SK-N-SH (cell line): ENCODE results near the gene THAP7. TPM values are rescaled to one million over a fixed set of nuclear protein-coding genes. Genes with fewer than 3 reads are reported as not detected.
A peak's percentile ranks its signal among the peaks of the same experiment; 100 is the strongest.

Experiments used
- CTCF ChIA-PET: fragments of 300-600, 350-600 bp; formaldehyde crosslinking; extraction: SDS; loops from one replicate; lab custom pipeline; 2021; lab: Yijun Ruan, JAX
- POLR2A ChIA-PET: fragments of 350-600 bp; sonication (Branson Sonifier 250); formaldehyde crosslinking; extraction: SDS; loops from one replicate; lab custom pipeline; 2020; ENCODE audit warnings: antibody characterized with exemption, inconsistent platforms; lab: Yijun Ruan, JAX
- DNase-seq: peaks from one replicate; pipeline ENCODE4 v3.0.0; 2012
- H2AFZ ChIP-seq: fragments of 200-600 bp; sonication (generic); 2 replicates; pipeline ENCODE4 v1.8.1; 2016; ENCODE audit warnings: antibody characterized with exemption, mild to moderate bottlenecking, low read depth
- H3F3A ChIP-seq: fragments of 200-600 bp; sonication (generic); replicated peaks from 2 replicates; pipeline ENCODE3; 2016; ENCODE audit warnings: antibody characterized with exemption, mild to moderate bottlenecking; ENCODE audit not compliant: insufficient read depth
- H3K27ac ChIP-seq, 2 experiments: fragments of 200-500 bp in 1 of 2; fragments of 200-600 bp in 1 of 2; sonication (Bioruptor generic) in 1 of 2; sonication (generic), shearing (Covaris generic) in 1 of 2; 2 replicates each; pipeline versions ENCODE4 v1.5.1 to v1.6.1; 2014 to 2016; ENCODE audit warnings: low read depth in 2 of 2, inconsistent platforms in 1 of 2, low read length in 1 of 2, mild to moderate bottlenecking in 1 of 2, mixed read lengths in 1 of 2
- H3K27me3 ChIP-seq: fragments of 200-600 bp; sonication (generic), shearing (Covaris generic); 2 replicates; pipeline ENCODE4 v1.6.1; 2016; ENCODE audit warnings: mixed run types; ENCODE audit not compliant: insufficient read depth
- H3K36me3 ChIP-seq, 2 experiments: fragments of 200-500 bp in 1 of 2; fragments of 200-600 bp in 1 of 2; sonication (Bioruptor generic) in 1 of 2; sonication (generic) in 1 of 2; replicated peaks in 1 of 2; 2 replicates each; pipeline versions ENCODE3 to v1.5.1; 2014 to 2016; ENCODE audit warnings: low read length in 1 of 2, mild to moderate bottlenecking in 1 of 2; ENCODE audit not compliant: insufficient read depth in 2 of 2, control insufficient read depth in 1 of 2
- H3K4me1 ChIP-seq, 2 experiments: fragments of 200-500 bp in 1 of 2; fragments of 200-600 bp in 1 of 2; sonication (Bioruptor generic) in 1 of 2; sonication (generic), shearing (Covaris generic) in 1 of 2; 2 replicates each; pipeline versions ENCODE4 v1.5.1 to v1.6.1; 2014 to 2016; ENCODE audit warnings: low read depth in 1 of 2, low read length in 1 of 2, mixed run types in 1 of 2; ENCODE audit not compliant: insufficient read depth in 2 of 2, control insufficient read depth in 1 of 2
- H3K4me2 ChIP-seq: fragments of 200-600 bp; sonication (generic), shearing (Covaris generic); 2 replicates; pipeline ENCODE4 v1.6.1; 2017; ENCODE audit warnings: mixed run types
- H3K4me3 ChIP-seq, 2 experiments: fragments of 200-500 bp in 1 of 2; fragments of 200-600 bp in 1 of 2; sonication (Bioruptor generic) in 1 of 2; sonication (generic), shearing (Covaris generic) in 1 of 2; 2 replicates each; pipeline versions ENCODE4 v1.5.1 to v1.8.1; 2014 to 2016; ENCODE audit warnings: low read depth in 2 of 2, inconsistent platforms in 1 of 2, low read length in 1 of 2, mild to moderate bottlenecking in 1 of 2, mixed read lengths in 1 of 2, moderate library complexity in 1 of 2
- H3K79me2 ChIP-seq: fragments of 200-600 bp; sonication (generic); 2 replicates; pipeline ENCODE4 v1.8.1; 2017; ENCODE audit warnings: mild to moderate bottlenecking; ENCODE audit not compliant: insufficient read depth
- H3K9ac ChIP-seq: fragments of 200-600 bp; sonication (generic); 2 replicates; pipeline ENCODE4 v1.6.1; 2017; ENCODE audit warnings: mixed run types
- H3K9me2 ChIP-seq: fragments of 200-600 bp; sonication (generic); 2 replicates; pipeline ENCODE4 v1.6.1; 2017; ENCODE audit warnings: mixed run types
- H3K9me3 ChIP-seq: fragments of 200-600 bp; sonication (generic); 2 replicates; pipeline ENCODE4 v1.6.1; 2017; ENCODE audit warnings: mixed run types, mild to moderate bottlenecking, moderate library complexity
- H4K20me1 ChIP-seq: fragments of 200-600 bp; sonication (generic); 2 replicates; pipeline ENCODE4 v1.6.1; 2017; ENCODE audit warnings: mild to moderate bottlenecking, mixed run types; ENCODE audit not compliant: insufficient read depth
- ELF1 ChIP-seq: IDR thresholded peaks from 2 replicates; pipeline ENCODE4 v1.4.0; 2012
- POLR2AphosphoS5 ChIP-seq: IDR thresholded peaks from 2 replicates; pipeline ENCODE4 v1.6.1; 2012; ENCODE audit warnings: low read depth, low read length
- RXRA ChIP-seq: IDR thresholded peaks from 2 replicates; pipeline ENCODE4 v1.4.0; 2012; ENCODE audit warnings: low read depth, mild to moderate bottlenecking, borderline replicate concordance
- WGBS: methylation state at CpG from one replicate; pipeline ENCODE4 v1.1.6; 2017; ENCODE audit warnings: low lambda C conversion rate; 5-methylcytosine and 5-hydroxymethylcytosine counted together
- polyA plus RNA-seq, 3 experiments: library from polyadenylated mRNA; depleted of rRNA; stranded (reverse); fragments of >200 nt; gene quantifications; 2 replicates each; pipeline ENCODE4 v1.2.3, GENCODE V29; 2012
- TF ChIP-seq, protein P1 (sequence below): fragments of 150-350 bp; IDR thresholded peaks from 2 replicates; pipeline ENCODE4 v1.6.1; 2017; ENCODE audit warnings: antibody characterized with exemption, low read length, low read depth, borderline replicate concordance

THAP7 gene
- polyA plus RNA-seq, 1 of the 3 experiments (the other 2 are of a cell fraction) = 32.0 TPM

DNA sequence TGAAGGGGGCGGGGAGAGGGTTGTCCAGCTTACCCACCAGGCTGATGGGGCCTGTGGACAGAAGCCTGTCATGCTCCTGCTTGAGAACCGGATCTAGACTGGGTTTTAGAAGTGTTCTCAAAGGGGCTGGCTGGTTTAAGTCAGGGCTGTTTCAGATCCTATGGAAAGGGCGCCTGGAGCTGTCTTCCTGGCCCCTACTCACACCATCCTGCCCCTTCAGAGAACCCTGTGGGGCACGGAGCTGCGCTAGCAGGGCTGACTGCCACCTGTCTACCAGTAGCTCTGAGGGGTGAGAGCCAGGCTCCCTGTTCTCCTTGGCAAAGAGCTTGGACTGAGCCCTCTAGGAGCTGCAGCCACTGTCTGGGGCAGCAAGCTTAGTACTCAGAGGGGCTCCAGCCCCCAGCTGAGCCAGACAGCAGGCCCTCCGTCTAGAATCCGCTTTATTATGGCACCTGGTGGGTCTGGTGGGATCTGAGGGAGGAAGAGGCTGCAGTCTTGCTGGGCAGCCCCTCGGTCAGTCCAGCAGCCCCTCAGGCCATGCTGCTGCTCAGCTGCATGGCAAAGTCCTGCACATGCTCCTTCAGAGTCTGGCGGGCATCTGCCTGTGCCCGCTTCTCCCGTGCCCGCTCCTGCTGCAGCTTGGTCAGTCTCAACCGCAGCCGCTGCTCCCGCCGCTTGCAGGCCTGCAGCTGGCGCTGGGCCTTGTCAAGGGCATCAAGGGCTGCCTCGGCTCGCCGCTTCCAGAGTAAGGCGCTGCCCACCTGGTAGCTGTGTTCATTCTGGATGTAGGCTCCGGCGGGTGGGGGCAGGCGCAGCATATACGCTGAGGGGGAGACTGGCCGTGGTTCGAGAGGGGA, 2.3 kb downstream of the THAP7 start:
- peaks cover 7 to 35% of the 10 kb centered on the region in 2 experiments for H3K36me3 ChIP-seq
- 89% methylated on average over 16 of the region's 27 CpGs for WGBS
- H3F3A ChIP-seq = peaks cover 16% of the 10 kb centered on the region
- TF ChIP-seq RXRA = no peak
- TF ChIP-seq POLR2AphosphoS5 = peak; percentile 52; the same call in 1 of the 2 replicates
- DNase-seq = no peak
- peaks cover 37% of the 10 kb centered on the region for H3K79me2 ChIP-seq
- peaks cover 12 to 37% of the 10 kb centered on the region in 2 experiments; a peak in 3 of 4 replicates for H3K4me1 ChIP-seq
- no peaks in the 10 kb centered on the region for H3K9me2 ChIP-seq
- peak overlapping the region in 1 of 2 experiments; percentile 82; a peak in 1 of 4 replicates for H3K4me3 ChIP-seq
- CTCF ChIA-PET = interaction anchor here (0.9 to 2.7 kb wide), 3 partner anchors 103 to 196 kb away, joined by 4 to 13 read pairs (median 11); no protein-coding TSS in a partner anchor
- POLR2A ChIA-PET = interaction anchor here (0.7 to 3.3 kb wide), 3 partner anchors 9 to 32 kb away, joined by 3 to 18 read pairs (median 12); partner anchors contain the start of gene LZTR1
- H2AFZ ChIP-seq = no peak overlapping the region
- no peaks in the 10 kb centered on the region for H3K9me3 ChIP-seq
- peak overlapping the region; percentile 95; the same call in 1 of the 2 replicates for H3K4me2 ChIP-seq
- no peaks in the 10 kb centered on the region for H3K27me3 ChIP-seq
- H3K27ac ChIP-seq = no peak overlapping the region; a peak in 1 of 4 replicates
- peak overlapping the region; percentile 98; the same call in 1 of the 2 replicates for H3K9ac ChIP-seq
- H4K20me1 ChIP-seq = 0 out of 2 replicates have a peak, but pooled peaks cover 5% of the 10 kb centered on the region

DNA sequence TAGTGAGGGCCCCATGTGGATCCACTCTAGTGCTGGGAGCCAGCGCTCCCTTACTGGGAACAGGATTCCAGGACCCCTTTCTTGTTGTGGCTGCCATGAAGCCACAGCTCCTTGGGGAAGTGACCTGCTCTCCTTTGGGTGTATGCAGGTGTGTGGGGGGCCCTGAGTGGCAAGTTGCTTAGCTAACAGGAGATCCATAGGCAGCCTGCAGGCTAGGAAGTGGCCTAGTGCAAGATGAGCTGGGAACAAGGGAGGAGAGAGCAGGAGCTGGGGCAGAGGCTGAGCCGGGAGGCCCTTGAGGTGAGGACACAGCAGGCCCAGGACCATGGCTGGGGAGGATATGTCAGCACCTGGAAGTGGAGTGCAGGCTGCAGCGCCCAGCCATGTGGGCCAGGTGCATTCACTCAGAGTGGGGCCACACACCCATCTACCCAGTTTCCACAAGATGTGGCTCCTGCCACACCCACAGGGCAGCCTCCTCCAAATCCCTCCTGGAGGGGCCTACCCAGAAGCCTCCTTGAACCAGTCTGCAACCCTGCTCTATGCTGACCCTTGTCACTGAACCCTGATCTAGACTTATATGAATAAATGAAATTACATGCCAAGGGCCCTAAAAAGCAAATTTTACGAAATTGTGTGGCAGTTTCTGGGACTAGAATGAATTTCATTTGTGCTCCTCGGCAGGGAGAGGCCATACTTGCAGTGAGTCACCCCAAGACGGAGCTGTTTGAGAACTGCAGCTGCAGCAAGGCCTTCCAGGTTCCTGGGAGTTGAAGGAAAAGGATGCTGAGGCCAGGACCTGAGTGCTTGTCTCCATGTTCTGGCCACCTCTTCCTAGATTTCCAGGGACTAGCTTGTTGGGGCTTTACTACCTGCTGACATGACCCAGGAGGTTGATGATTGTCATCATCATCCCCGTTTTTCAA, 3.2 kb downstream of the THAP7 start:
- no peak for DNase-seq
- Histone ChIP-seq H3K9me2 (no peaks in the 10 kb centered on the region), H3K36me3 (peaks cover 7 to 39% of the 10 kb centered on the region in 2 experiments), H3F3A (peaks cover 16% of the 10 kb centered on the region), H3K9ac (no peak overlapping the region), H3K4me3 (no peak overlapping the region), H2AFZ (no peak overlapping the region), H3K4me1 (peaks cover 12 to 34% of the 10 kb centered on the region in 2 experiments; a peak in 3 of 4 replicates)
- WGBS = 72% methylated on average over 4 of the region's 7 CpGs
- TF ChIP-seq, protein P1, sequence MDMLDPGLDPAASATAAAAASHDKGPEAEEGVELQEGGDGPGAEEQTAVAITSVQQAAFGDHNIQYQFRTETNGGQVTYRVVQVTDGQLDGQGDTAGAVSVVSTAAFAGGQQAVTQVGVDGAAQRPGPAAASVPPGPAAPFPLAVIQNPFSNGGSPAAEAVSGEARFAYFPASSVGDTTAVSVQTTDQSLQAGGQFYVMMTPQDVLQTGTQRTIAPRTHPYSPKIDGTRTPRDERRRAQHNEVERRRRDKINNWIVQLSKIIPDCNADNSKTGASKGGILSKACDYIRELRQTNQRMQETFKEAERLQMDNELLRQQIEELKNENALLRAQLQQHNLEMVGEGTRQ = no peak
- TF ChIP-seq ELF1 = 0 out of 2 replicates have a peak, but pooled peaks have one; percentile 29
- TF ChIP-seq, all 33 proteins: peak for 1
- Histone ChIP-seq H4K20me1 (0 out of 2 replicates have a peak, but pooled peaks cover 5% of the 10 kb centered on the region), H3K79me2 (peaks cover 33% of the 10 kb centered on the region), H3K4me2 (no peak overlapping the region), H3K27me3 (no peaks in the 10 kb centered on the region), H3K9me3 (no peaks in the 10 kb centered on the region), H3K27ac (no peak overlapping the region)
- POLR2A ChIA-PET = interaction anchor here (0.7 to 3.3 kb wide), 3 partner anchors 8 to 33 kb away, joined by 3 to 18 read pairs (median 12); partner anchors contain the start of gene LZTR1
- CTCF ChIA-PET = interaction anchor here (0.9 to 2.7 kb wide), 2 partner anchors 104 to 195 kb away, joined by 4 to 11 read pairs; no protein-coding TSS in a partner anchor
